ENCODE results near the gene MRPS6. TPM values are rescaled to one million over a fixed set of nuclear protein-coding genes. Genes with fewer than 3 reads are reported as not detected.
A peak's percentile ranks its signal among the peaks of the same experiment; 100 is the strongest.

Gene MRPS6
- total RNA-seq, 1 experiment from 2014 or later, result 115 TPM

DNA sequence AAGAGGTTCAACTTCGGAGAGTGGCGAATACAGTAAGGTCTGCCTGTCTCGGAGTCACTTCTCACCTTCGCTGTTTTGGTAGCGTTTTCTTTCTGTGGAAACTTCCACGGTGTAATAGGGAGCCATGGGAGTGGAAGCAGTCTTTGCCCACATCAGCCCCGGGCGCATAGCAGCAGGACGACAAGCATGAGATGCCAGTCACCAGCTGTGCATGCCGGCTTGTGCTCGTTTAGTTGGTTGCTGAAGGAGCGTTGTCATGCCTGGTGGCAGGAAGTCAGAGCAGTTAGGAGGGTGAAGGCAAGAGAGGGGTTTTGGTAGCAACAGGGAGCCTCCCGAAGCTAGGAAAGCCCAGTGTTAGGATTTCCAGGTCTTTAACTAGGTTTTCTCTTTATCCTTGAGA lies 58.8 kb downstream of the MRPS6 start:
- CTCF ChIA-PET, result no interaction called here
- no peak for DNase-seq (ENCODE audit: low spot score)
- Histone ChIP-seq H3K27me3 (replicated peaks; ENCODE audit: insufficient read depth, low read depth, low read length, poor library complexity) (no peaks in the 10 kb centered on the region), H3K36me3 (ENCODE audit: insufficient read depth, low read length, poor library complexity, severe bottlenecking) (no peaks in the 10 kb centered on the region), H3K4me1 (ENCODE audit: insufficient read depth, low read length, poor library complexity, severe bottlenecking) (peaks cover 36% of the 10 kb centered on the region), H3K9me3 (ENCODE audit: low read depth, low read length, poor library complexity, severe bottlenecking) (no peaks in the 10 kb centered on the region), H3K27ac (ENCODE audit: low read depth, low read length, poor library complexity, severe bottlenecking) (peak overlapping the region; percentile 32), H3K4me3 (ENCODE audit: low read depth, low read length, poor library complexity, severe bottlenecking) (no peak overlapping the region)
- intact Hi-C loops (cut with micrococcal nuclease; ENCODE audit: unreplicated experiment), result no loop called here
- no peak for TF ChIP-seq EZH2 (IDR thresholded peaks at IDR 0.05; ENCODE audit: borderline replicate concordance, low read depth, low read length, poor library complexity, severe bottlenecking)
- TF ChIP-seq, protein P1, sequence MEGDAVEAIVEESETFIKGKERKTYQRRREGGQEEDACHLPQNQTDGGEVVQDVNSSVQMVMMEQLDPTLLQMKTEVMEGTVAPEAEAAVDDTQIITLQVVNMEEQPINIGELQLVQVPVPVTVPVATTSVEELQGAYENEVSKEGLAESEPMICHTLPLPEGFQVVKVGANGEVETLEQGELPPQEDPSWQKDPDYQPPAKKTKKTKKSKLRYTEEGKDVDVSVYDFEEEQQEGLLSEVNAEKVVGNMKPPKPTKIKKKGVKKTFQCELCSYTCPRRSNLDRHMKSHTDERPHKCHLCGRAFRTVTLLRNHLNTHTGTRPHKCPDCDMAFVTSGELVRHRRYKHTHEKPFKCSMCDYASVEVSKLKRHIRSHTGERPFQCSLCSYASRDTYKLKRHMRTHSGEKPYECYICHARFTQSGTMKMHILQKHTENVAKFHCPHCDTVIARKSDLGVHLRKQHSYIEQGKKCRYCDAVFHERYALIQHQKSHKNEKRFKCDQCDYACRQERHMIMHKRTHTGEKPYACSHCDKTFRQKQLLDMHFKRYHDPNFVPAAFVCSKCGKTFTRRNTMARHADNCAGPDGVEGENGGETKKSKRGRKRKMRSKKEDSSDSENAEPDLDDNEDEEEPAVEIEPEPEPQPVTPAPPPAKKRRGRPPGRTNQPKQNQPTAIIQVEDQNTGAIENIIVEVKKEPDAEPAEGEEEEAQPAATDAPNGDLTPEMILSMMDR (conservative IDR thresholded peaks at IDR 0.05; ENCODE audit: low read depth, low read length), result no peak
- BruUV-seq (replicated peaks), result no TSS peak
- POLR2A ChIA-PET (ENCODE audit: low non-redundant PET), result no interaction called here

DNA sequence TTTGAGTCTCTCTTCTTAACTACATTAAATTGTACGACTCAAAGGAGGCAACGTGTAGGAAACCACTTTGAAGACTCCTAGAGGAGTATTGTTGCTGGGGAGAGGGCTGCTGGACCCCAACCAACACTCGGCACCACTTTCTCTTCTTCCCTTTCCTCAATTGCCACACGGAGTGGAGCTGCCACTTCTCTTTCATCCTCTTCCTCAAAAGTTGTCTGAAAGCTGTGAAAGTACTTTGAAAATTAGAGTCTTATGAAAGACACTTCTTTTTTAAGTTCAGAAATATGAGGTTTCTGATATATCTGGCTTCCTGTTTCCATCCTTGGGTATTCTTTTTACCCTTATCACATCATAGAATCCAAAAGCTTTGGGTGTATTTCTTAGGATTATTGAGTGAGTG lies 59.5 kb downstream of the MRPS6 start:
- no peak overlapping the region for H3K27ac ChIP-seq (ENCODE audit: low read depth, low read length, poor library complexity, severe bottlenecking)
- H3K36me3 ChIP-seq (ENCODE audit: insufficient read depth, low read length, poor library complexity, severe bottlenecking), result no peaks in the 10 kb centered on the region
- BruUV-seq (replicated peaks), result no TSS peak
- CTCF ChIA-PET, result no interaction called here
- no peak for DNase-seq (ENCODE audit: low spot score)
- H3K4me3 ChIP-seq (ENCODE audit: low read depth, low read length, poor library complexity, severe bottlenecking), result no peak overlapping the region
- H3K9me3 ChIP-seq (ENCODE audit: low read depth, low read length, poor library complexity, severe bottlenecking), result no peaks in the 10 kb centered on the region
- TF ChIP-seq EZH2 (IDR thresholded peaks at IDR 0.05; ENCODE audit: borderline replicate concordance, low read depth, low read length, poor library complexity, severe bottlenecking), result no peak
- TF ChIP-seq, protein P1 (conservative IDR thresholded peaks at IDR 0.05; ENCODE audit: low read depth, low read length), result no peak
- peaks cover 33% of the 10 kb centered on the region for H3K4me1 ChIP-seq (ENCODE audit: insufficient read depth, low read length, poor library complexity, severe bottlenecking)
- H3K27me3 ChIP-seq (replicated peaks; ENCODE audit: insufficient read depth, low read depth, low read length, poor library complexity), result no peaks in the 10 kb centered on the region
- intact Hi-C loops (cut with micrococcal nuclease; ENCODE audit: unreplicated experiment), result no loop called here
- POLR2A ChIA-PET (ENCODE audit: low non-redundant PET), result no interaction called here

DNA sequence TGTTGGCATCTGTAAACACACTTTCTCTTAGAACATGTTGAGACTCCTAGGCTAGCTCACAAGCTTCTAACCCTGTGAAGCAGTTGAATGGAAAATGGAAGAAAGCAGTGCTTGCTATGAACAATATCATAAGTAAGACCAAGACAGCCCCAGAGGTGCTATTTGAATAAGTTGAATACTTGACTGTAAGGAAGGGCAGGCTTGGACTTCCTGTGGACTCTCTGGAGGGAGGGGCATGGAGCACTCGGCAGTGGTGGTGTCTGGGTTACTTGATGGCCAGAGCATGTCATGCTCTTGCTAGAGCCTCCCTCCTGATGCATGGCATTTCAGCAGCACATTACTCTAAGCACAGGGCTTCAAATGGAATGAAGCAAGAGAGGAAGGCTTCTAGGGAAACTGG lies 60.0 kb downstream of the MRPS6 start:
- no peak for DNase-seq (ENCODE audit: low spot score)
- H3K27me3 ChIP-seq (replicated peaks; ENCODE audit: insufficient read depth, low read depth, low read length, poor library complexity), result no peaks in the 10 kb centered on the region
- no peak overlapping the region for H3K4me3 ChIP-seq (ENCODE audit: low read depth, low read length, poor library complexity, severe bottlenecking)
- H3K36me3 ChIP-seq (ENCODE audit: insufficient read depth, low read length, poor library complexity, severe bottlenecking), result no peaks in the 10 kb centered on the region
- H3K4me1 ChIP-seq (ENCODE audit: insufficient read depth, low read length, poor library complexity, severe bottlenecking), result peaks cover 28% of the 10 kb centered on the region
- intact Hi-C loops (cut with micrococcal nuclease; ENCODE audit: unreplicated experiment), result no loop called here
- TF ChIP-seq, protein P1 (conservative IDR thresholded peaks at IDR 0.05; ENCODE audit: low read depth, low read length), result no peak
- no peak for TF ChIP-seq EZH2 (IDR thresholded peaks at IDR 0.05; ENCODE audit: borderline replicate concordance, low read depth, low read length, poor library complexity, severe bottlenecking)
- ChIA-PET CTCF (no interaction called here), POLR2A (ENCODE audit: low non-redundant PET) (no interaction called here)
- no peaks in the 10 kb centered on the region for H3K9me3 ChIP-seq (ENCODE audit: low read depth, low read length, poor library complexity, severe bottlenecking)
- H3K27ac ChIP-seq (ENCODE audit: low read depth, low read length, poor library complexity, severe bottlenecking), result no peak overlapping the region
- no TSS peak for BruUV-seq (replicated peaks)
